ENCODE results near the gene FOXS1.
"Not testable (repeated sequence)": the region's sequence is repeated elsewhere in the genome, so short reads cannot be mapped to it uniquely, and the experiment has no call there.

FOXS1 gene

DNA sequence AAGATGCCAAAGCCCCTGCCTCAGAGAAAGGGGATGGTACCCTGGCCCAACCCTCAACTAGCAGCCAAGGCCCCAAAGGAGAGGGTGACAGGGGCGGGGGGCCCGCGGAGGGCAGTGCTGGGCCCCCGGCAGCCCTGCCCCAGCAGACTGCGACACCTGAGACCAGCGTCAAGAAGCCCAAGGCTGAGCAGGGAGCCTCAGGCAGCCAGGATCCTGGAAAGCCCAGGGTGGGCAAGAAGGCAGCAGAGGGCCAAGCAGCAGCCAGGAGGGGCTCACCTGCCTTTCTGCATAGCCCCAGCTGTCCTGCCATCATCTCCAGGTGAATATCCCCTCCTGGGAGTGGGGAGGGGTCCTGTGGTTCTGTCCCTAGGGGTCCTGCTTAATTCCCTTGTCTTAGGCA, 25.2 kb downstream of the FOXS1 start:
- DNase-seq = no peak

DNA sequence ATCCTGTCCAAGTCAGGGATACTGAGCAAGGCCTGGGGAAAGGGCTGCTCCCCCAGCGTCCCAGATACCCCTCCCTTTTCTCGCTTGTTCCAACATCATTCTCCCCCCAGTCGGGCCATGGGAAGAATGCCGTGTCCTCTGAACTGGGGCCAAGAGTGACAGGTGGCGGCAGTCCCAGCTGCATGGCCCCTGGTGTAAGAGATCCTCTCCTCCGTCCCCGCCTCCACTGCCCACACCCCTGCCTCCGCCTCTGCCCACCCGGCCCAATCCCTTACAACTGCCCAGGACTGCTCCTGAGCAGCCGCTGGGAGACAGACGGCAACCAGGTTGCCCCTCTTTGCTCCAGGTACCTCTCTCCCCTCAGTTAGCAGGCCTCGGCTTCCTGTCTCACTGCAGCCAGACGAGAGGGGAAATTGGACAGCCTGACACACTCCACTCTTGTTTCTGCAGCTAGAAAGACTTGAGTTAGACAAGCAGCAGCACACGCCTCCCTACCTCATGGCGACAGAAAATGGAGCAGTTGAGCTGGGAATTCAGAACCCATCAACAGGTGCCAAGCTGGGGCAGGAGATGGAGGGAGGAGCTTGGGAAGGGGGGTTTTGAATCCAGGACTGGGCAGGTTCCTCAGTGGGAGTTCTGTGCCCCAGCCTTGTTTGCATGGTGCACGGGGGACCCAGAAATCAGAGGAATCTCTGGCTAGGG, 26.2 kb downstream of the FOXS1 start, which contains the start of gene MYLK2:
Gene MYLK2 (plus strand): TSS at position 274 of the 702 bp plus-strand sequence. CDS start 225 bp downstream, at position 499.
- no peak for DNase-seq

DNA sequence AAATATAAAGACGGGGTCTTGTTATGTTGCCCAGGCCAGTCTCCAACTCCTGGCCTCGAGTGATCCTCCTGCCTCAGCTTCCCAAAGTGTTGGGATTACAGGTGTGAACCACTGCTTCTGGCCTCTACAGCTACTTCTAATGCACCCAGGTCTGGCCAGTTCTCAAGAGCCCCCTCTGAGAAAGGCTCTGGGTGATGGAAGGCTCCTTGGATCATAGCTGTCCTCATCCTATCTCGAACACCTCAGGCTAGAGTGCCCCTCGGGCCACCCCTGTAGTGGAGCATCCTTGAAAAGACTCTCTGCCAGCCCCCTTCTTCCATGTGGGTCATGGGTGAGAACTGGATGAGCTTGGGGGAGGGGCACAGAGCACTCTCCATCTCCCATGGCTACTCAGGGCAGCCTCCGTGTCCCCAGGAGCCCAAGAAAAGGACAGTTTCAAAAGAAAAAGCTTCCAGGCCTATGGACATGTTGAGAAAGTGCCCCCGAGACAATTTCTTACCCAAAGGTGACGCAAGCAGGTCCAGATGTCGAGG, 27.0 kb downstream of the FOXS1 start:
- DNase-seq = no peak

DNA sequence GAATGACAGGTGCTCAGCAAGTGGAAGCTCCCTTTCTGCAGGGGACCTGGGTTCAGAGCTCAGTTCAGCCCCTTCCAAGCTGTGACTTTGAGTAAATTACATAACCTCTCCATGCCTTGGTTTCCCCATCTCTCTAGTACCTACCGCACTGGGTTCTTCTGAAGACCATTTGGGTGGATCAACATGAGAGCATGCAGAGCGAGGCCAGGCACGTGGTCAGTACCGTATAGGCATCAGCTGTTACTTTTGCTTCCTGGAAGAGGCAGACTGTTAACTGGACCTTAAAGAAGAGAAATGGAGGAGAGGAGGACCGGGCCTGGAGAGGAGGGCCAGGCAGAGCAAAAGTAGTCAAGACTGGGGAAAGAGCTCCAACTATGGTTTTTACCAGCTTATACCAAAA, 27.9 kb downstream of the FOXS1 start:
- no peak for DNase-seq

DNA sequence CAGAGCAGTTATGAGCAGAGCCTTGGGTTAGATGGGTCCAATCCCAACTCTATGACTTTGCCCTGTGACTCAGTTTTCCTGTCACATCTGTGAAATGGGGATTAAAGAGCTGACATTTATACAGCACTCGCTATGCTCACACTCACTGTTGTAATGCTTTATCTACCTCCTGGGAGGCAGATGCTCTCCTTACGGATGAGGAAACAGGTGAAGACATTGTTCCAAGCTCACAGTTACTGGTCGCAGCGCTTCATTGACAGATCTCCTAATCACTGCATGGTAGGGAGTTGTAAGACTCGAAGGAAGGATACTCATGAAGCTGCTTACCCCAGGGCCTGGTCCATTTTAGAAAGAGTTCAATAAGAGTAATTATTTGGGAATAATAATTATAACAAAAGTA, 29.2 kb downstream of the FOXS1 start:
- no peak for DNase-seq

DNA sequence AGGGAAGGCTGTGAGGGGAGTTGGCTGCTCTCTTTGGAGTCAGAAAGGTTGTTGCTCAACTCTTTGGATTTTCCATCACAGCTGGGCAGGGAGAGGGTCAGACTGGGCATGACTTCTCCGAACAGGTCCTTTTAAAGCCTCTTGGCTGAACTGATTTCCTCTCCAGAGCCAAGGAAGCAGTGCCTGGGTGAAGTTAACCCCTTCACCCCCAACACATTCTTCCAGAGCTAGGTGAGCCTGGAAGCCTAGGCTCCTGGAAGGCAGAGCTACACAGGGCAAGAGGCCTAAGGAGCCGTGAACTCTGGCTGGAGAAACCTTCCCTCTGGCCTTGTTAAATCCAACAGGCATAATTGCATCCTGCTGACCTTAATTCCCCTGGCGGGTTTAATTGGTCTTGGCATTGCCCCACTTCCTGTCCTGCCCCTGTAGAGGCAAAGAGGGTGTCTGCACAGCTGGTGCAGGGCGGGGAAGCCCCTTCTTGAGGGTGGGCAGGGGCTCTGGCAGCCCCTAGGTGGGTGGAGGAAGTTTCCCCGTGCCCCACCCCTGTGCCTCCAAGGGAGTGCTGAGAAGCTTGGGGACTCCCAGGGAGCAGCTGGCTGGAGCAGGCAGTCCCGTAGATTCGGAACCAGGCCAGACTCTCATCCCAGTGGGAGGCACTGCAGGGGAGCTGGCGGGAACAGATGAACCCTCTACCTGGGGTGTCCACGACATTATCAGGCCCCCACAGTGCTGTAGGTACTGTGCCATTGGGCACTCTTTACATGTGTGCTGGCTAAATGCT, 29.8 kb downstream of the FOXS1 start:
- DNase-seq = no peak

DNA sequence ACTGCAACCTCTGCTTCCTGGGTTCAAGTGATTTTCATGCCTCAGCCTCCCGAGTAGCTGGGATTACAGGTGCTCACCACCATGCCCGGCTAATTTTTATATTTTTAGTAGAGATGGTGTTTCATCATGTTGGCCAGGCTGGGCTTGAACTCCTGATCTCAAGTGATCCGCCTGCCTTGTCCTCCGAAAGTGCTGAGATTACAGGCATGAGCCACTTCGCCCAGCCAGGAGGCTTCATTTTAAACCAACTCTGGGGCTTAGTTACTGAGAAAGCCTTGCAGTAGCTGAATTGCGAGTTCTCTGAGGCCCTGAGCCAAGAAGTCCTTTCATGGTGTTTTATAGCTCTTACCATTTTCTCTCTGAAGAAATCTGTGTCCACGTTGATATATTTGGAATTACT, 31.3 kb downstream of the FOXS1 start:
- not testable (repeated sequence) for DNase-seq

DNA sequence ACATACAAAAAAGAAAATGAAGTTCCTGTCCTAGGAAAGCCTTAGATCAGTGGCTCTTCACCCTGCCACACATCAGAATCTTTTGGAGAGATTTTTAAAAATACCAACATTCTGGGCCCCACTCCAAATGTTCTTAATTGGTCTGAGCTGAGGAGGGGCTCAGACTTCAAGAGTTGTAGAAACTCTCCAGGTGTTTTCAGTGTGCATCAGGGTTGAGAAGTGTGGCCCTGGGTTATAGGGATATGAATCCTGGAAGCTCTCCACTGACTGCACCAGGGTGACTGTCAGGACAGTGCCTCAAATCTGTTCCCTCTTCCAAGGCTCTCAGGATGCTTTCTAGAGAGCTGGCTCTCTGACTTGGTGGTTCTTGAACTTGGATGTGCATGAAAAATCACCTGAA, 31.8 kb downstream of the FOXS1 start:
- DNase-seq = no peak

DNA sequence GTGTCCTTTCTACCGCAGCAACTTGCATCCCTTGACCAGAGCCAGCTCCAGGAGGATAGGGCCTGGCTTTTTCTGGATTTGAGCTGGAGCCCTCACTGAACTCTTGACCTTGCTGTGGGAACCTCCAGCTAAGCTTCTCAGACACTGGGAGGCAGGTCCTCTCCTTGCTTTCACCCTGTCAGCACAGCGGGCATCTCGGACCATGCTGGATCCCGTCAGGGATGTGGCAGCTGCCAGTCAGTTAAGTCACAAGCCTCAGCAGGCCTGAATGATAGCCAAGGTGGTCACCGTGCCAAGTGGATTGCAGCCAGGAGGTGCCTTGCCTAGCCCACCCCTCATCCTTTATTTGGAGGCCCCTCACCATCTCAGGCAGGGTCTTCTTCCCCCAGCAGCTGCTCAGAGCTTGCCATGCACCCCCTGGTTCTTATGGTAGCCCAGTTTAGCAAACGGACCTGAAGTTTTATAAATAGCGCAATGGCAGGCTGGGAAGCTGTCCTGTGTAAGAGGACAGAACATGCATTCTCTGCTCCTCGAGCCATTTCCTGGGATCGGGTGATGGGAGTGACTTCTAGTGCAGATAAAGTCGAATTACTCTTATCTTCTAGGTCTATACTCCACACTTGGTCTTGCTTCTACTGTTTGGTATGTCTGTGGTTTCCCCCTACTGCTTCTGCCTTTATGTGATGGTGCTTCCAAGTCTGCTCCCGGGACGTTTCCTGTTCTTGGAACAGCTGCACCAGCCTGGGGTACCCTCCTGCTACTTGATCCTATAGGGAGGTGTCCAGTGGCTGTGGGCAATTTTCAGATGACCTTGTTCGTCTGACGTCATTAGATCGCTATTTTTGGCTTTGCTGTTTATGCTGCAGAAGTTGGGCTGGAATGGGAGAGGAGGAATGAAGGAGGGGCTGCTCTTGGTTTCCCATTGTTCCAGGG, 33.3 kb downstream of the FOXS1 start:
- no peak for DNase-seq

DNA sequence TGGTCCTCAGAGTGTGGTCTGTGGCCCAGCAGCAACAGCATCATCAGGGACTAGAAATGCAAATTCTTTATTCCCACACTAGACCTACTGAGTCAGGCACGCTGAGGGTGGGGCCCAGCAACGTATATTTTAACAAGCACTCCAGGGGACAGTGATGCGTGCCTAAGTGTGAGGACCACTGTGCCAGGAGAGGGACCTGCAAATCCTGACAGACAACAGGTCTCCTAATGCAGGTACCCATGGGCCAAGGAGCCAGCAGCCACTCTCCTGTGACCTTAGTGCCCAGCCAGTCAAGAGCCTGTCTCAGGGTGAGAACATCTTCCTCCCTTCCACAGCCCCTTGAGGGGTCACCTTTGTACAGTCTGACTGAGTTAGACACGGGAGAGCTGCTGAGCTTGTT, 34.2 kb downstream of the FOXS1 start:
- no peak for DNase-seq

DNA sequence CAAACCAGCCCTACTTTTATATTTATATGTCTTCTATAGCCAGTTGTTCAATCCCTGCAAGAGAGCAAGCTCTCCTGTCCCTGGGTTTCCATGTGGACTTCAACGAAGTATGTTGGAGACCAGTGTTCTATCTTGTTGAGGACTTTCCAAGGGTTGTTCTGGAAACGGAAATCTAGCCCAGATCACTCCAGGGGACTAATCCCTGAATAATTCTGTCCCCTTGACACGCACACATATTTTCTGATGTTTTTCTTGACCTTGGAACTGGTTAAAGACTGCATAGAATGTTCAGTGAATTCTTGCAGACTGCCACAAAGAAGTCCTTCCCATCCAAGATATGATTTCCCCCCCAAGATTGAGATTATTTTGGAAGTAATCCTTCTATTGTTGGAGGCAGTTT, 35.7 kb downstream of the FOXS1 start:
- DNase-seq = no peak

DNA sequence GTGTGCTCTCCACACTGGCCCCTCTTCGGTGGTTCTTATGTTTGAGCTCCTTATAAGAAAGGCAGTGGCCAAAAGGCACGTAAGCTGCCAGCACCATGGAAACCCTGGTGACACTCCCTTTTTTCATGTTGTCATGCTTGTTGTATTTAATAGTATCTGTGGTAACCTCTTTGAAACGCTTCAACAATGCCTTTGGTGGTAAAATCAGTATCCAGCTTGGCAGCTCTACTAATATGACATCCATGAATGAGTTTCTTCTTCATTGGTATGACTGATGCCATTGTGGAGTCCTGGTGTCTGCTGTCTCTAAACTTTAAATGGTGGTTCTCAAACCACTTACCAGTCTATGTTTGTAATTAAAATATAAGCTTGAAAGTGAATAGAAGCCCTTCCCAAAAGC, 36.9 kb downstream of the FOXS1 start:
- DNase-seq = no peak

DNA sequence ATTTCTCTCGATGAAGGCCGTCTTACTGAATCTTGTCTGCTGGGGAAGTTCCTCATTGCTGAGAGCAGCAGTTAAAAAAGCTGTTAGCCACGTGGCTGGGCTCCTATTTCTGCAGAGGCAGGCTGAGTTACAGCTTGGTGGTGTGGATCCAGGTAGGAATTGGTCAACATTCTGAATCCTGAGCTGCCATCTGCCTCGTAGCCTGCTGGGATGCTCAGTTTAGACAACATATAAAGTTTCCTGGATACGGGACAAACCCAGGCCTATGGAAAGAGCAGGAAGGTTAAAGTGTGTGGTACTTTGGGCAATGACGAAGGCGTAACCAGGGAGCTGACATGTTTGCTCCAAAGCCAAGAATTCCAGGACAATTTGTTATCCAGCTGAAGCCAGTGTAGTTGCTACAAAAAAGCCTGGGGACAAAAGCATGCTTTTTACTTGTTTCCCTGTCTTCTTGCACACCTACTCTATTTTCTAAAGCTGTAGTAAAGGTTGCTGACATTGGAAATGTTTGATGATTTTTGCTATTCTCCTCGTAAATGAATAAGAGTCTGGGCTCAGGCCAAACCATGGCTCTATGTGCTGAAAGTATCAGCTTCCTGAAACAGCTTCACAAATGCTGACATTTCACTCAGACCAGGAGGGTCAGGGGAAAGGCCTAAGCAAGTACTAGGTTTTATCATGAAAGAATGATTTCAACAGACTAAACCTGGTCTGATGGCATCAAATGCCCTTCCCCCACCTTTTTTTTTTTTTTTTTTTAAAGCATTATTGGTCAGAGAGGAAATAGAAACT, 38.6 kb downstream of the FOXS1 start:
- no peak for DNase-seq

DNA sequence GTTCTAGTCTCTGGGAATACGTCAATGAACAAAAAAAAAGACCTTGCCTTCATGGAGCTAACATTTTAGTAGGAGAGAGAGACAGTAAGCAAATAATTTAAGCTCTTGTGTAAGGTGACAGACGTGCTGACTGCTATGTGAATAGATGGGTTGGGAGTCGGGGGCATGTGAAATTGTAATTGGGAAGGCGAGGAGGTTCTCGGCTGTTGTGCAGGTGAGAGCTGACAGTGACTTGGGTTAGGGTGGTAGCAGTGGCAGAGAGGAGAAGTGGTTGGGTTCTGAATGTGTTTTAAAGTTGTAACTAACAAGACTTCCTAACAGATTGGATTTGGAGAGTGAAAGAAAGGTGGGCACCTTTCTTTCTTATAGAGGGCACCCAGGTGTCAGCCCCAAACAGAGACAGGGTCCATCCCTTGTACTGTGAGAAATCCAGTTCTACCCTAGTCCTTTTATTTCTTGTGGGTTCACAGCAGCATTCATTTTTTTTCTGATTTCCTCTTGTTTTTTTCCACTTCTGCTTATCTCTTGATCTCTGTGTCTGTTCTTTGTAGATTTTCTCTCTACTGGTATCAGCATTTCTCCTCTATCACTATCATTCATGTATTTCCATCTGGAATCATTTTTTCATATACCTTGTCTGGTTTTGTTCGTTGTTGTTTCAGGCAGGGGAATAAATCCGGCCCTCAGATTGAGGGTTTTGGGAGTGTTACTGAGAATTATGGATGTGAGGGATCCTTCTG, 41.7 kb downstream of the FOXS1 start:
- no peak for DNase-seq

DNA sequence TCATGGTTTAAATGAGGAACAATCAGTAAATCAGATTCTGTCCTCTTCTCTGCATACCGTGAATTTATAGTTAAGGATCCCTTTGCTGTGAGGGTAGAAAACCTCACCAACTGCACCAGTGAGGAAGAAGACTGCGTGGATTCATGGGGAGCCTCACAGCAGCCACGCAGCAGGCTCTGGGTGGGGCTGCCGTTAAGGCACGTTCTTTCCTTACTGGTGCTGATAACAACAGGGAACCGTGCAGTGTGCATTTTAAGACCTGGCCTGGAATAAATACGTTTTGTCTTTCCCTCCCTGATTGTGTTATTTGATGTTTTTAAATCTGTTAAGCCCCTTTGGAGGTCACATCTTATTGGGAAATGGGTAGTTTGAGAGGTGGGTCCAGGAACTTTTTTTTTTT, 43.9 kb downstream of the FOXS1 start:
- DNase-seq = no peak

DNA sequence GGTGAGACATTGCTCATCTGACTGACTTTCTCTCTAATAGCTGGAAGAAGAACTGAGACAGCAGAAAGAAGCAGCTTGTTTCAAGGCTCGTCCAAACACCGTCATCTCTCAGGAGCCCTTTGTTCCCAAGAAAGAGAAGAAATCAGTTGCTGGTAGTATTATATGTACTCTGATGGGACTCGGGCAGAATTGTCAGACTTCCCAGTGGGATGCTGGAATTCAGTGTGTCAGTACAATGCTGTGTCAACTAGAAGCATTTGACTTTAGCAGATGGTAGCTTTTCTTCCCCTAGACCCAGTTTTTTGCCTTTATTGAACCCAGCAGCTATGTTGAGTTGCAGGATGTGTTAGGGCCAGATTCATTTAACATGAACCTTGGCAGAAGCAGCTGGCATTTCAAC, 48.0 kb downstream of the FOXS1 start:
- DNase-seq = no peak
